ENCODE data around the gene TRIP4. TPM values are rescaled to one million over a fixed set of nuclear protein-coding genes. Genes with fewer than 3 reads are reported as not detected.

TRIP4 gene
- total RNA-seq, 1 experiment from 2014 or later: 19.8 TPM

GRCh38 chr15:64476550-64476949 lies 88.9 kb downstream of the TRIP4 start:
- BruUV-seq (replicated peaks): no TSS peak
- no peak for TF ChIP-seq CTCF (IDR thresholded peaks at IDR 0.05; ENCODE audit: unreplicated experiment)

GRCh38 chr15:64478863-64479262 lies 91.2 kb downstream of the TRIP4 start:
- TF ChIP-seq CTCF (IDR thresholded peaks at IDR 0.05; ENCODE audit: unreplicated experiment): no peak
- no peak overlapping the region for H3K27ac Mint-ChIP-seq (ENCODE audit: low read depth, unreplicated experiment)
- ChIA-PET CTCF (no interaction called here), POLR2A (interaction anchor here (0.6 to 2.2 kb wide), 3 partner anchors 9 to 18 kb away, joined by 3 to 9 read pairs (median 5); no protein-coding TSS in a partner anchor)
- H3K27me3 Mint-ChIP-seq (ENCODE audit: insufficient read depth, unreplicated experiment): no peaks in the 10 kb centered on the region
- no TSS peak for BruUV-seq (replicated peaks)
- DNase-seq (ENCODE audit: unreplicated experiment): no peak
- no peak overlapping the region for H3K4me3 Mint-ChIP-seq (ENCODE audit: unreplicated experiment)
- intact Hi-C loops (cut with micrococcal nuclease): no loop called here
- peaks cover 28% of the 10 kb centered on the region for H3K36me3 Mint-ChIP-seq (ENCODE audit: insufficient read depth, unreplicated experiment)
- H3K9me3 Mint-ChIP-seq (ENCODE audit: unreplicated experiment): no peaks in the 10 kb centered on the region
- H3K4me1 Mint-ChIP-seq (ENCODE audit: insufficient read depth, unreplicated experiment): no peaks in the 10 kb centered on the region

More at GRCh38 chr15:64476550-64476949, 88.9 kb downstream of the TRIP4 start:
- CTCF ChIA-PET: interaction anchor here (0.7 kb wide), 2 partner anchors 13 to 210 kb away, joined by 3 to 4 read pairs; no protein-coding TSS in a partner anchor
- POLR2A ChIA-PET: interaction anchor here (1.0 kb wide), 2 partner anchors 15 to 315 kb away, joined by 3 read pairs; no protein-coding TSS in a partner anchor
- no peak for DNase-seq (ENCODE audit: unreplicated experiment)
- intact Hi-C loops (cut with micrococcal nuclease): no loop called here
- Mint-ChIP-seq H3K9me3 (ENCODE audit: unreplicated experiment) (no peaks in the 10 kb centered on the region), H3K4me3 (ENCODE audit: unreplicated experiment) (no peak overlapping the region), H3K27ac (ENCODE audit: low read depth, unreplicated experiment) (no peak overlapping the region), H3K4me1 (ENCODE audit: insufficient read depth, unreplicated experiment) (no peaks in the 10 kb centered on the region), H3K27me3 (ENCODE audit: insufficient read depth, unreplicated experiment) (no peaks in the 10 kb centered on the region), H3K36me3 (ENCODE audit: insufficient read depth, unreplicated experiment) (peaks cover 24% of the 10 kb centered on the region)

- H3K9me3 Mint-ChIP-seq (ENCODE audit: unreplicated experiment): no peaks in the 10 kb centered on the region
- H3K4me1 Mint-ChIP-seq (ENCODE audit: insufficient read depth, unreplicated experiment): no peaks in the 10 kb centered on the region
- no peak for TF ChIP-seq CTCF (IDR thresholded peaks at IDR 0.05; ENCODE audit: unreplicated experiment)
- POLR2A ChIA-PET: interaction anchor here (1.0 to 1.4 kb wide), 2 partner anchors 10 to 24 kb away, joined by 3 to 4 read pairs; no protein-coding TSS in a partner anchor
- no peaks in the 10 kb centered on the region for H3K27me3 Mint-ChIP-seq (ENCODE audit: insufficient read depth, unreplicated experiment)
- H3K27ac Mint-ChIP-seq (ENCODE audit: low read depth, unreplicated experiment): no peak overlapping the region
- no TSS peak for BruUV-seq (replicated peaks)
- H3K4me3 Mint-ChIP-seq (ENCODE audit: unreplicated experiment): no peak overlapping the region
- CTCF ChIA-PET: interaction anchor here (0.7 kb wide), 1 partner anchor 20 kb away, joined by 4 read pairs; no protein-coding TSS in a partner anchor
- peaks cover 27% of the 10 kb centered on the region for H3K36me3 Mint-ChIP-seq (ENCODE audit: insufficient read depth, unreplicated experiment)
- no peak for DNase-seq (ENCODE audit: unreplicated experiment)
- intact Hi-C loops (cut with micrococcal nuclease): no loop called here
These were observed 93.3 kb downstream of the TRIP4 start for GRCh38 chr15:64480891-64481290.

- no TSS peak for BruUV-seq (replicated peaks)
- H3K9me3 Mint-ChIP-seq (ENCODE audit: unreplicated experiment): no peaks in the 10 kb centered on the region
- H3K36me3 Mint-ChIP-seq (ENCODE audit: insufficient read depth, unreplicated experiment): peaks cover 14% of the 10 kb centered on the region
- CTCF ChIA-PET: interaction anchor here (0.6 kb wide), 4 partner anchors 12 to 657 kb away, joined by 3 to 4 read pairs (median 4); no protein-coding TSS in a partner anchor
- POLR2A ChIA-PET: interaction anchor here (1.5 kb wide), 1 partner anchor 24 kb away, joined by 4 read pairs; the partner anchor contains the start of gene ZNF609
- no peak for TF ChIP-seq CTCF (IDR thresholded peaks at IDR 0.05; ENCODE audit: unreplicated experiment)
- no peaks in the 10 kb centered on the region for H3K27me3 Mint-ChIP-seq (ENCODE audit: insufficient read depth, unreplicated experiment)
- no peak for DNase-seq (ENCODE audit: unreplicated experiment)
- intact Hi-C loops (cut with micrococcal nuclease): no loop called here
- H3K4me1 Mint-ChIP-seq (ENCODE audit: insufficient read depth, unreplicated experiment): no peaks in the 10 kb centered on the region
- no peak overlapping the region for H3K4me3 Mint-ChIP-seq (ENCODE audit: unreplicated experiment)
- H3K27ac Mint-ChIP-seq (ENCODE audit: low read depth, unreplicated experiment): no peak overlapping the region
These were observed 96.1 kb downstream of the TRIP4 start for GRCh38 chr15:64483749-64484148.
